ENCODE data around the gene ARHGAP24.

The ARHGAP24 gene

GRCh38 chr4:85615952-85616351 lies 141.0 kb downstream of the ARHGAP24 start:
- no peak overlapping the region for H3K27ac ChIP-seq
- no peak for TF ChIP-seq CTCF (IDR thresholded peaks at IDR 0.05)
- no peak for TF ChIP-seq ZFX (IDR thresholded peaks at IDR 0.05; ENCODE audit: borderline replicate concordance)

GRCh38 chr4:85617202-85617601 lies 142.3 kb downstream of the ARHGAP24 start:
- TF ChIP-seq ZFX (IDR thresholded peaks at IDR 0.05; ENCODE audit: borderline replicate concordance): no peak
- no peak for TF ChIP-seq CTCF (IDR thresholded peaks at IDR 0.05)
- no peak overlapping the region for H3K27ac ChIP-seq

- H3K27ac ChIP-seq: no peak overlapping the region
- TF ChIP-seq CTCF (IDR thresholded peaks at IDR 0.05): no peak
- no peak for TF ChIP-seq ZFX (IDR thresholded peaks at IDR 0.05; ENCODE audit: borderline replicate concordance)
Measured at GRCh38 chr4:85632981-85633380, 158.0 kb downstream of the ARHGAP24 start.

GRCh38 chr4:85637778-85638177 lies 162.8 kb downstream of the ARHGAP24 start:
- TF ChIP-seq CTCF (IDR thresholded peaks at IDR 0.05) (no peak), ZFX (IDR thresholded peaks at IDR 0.05; ENCODE audit: borderline replicate concordance) (no peak)
- H3K27ac ChIP-seq: no peak overlapping the region

- H3K27ac ChIP-seq: no peak overlapping the region
Measured at GRCh38 chr4:85639946-85640345, 165.0 kb downstream of the ARHGAP24 start.

GRCh38 chr4:85642356-85643100 lies 167.6 kb downstream of the ARHGAP24 start:
- TF ChIP-seq ZFX (IDR thresholded peaks at IDR 0.05; ENCODE audit: borderline replicate concordance): no peak
- TF ChIP-seq CTCF (IDR thresholded peaks at IDR 0.05): no peak
- H3K27ac ChIP-seq: no peak overlapping the region

More at GRCh38 chr4:85639946-85640345, 165.0 kb downstream of the ARHGAP24 start:
- TF ChIP-seq CTCF (IDR thresholded peaks at IDR 0.05) (no peak), ZFX (IDR thresholded peaks at IDR 0.05; ENCODE audit: borderline replicate concordance) (no peak)

- TF ChIP-seq CTCF (IDR thresholded peaks at IDR 0.05) (no peak), ZFX (IDR thresholded peaks at IDR 0.05; ENCODE audit: borderline replicate concordance) (no peak)
- no peak overlapping the region for H3K27ac ChIP-seq
Measured at GRCh38 chr4:85644061-85644460, 169.1 kb downstream of the ARHGAP24 start.

Measured in 22Rv1 (cell line).